SU-DHL-6 (cell line): Measurements from ENCODE around the gene PHPT1.

Source experiments
- EZH2phosphoT487 ChIP-seq: fragments of 200-600 bp; sonication (generic), shearing (Covaris generic); conservative IDR thresholded peaks from 2 replicates; pipeline ENCODE4 v1.6.1; 2018; ENCODE audit warnings: mild to moderate bottlenecking, antibody characterized with exemption, low read length, moderate library complexity, mixed read lengths
- TF ChIP-seq, protein P1 (sequence below): fragments of 200-600 bp; sonication (generic); IDR thresholded peaks from one replicate; pipeline ENCODE4 v1.5.1; 2017; ENCODE audit warnings: antibody characterized with exemption, mild to moderate bottlenecking, low read length, moderate library complexity; ENCODE audit not compliant: insufficient read depth, poor library complexity, severe bottlenecking

DNA sequence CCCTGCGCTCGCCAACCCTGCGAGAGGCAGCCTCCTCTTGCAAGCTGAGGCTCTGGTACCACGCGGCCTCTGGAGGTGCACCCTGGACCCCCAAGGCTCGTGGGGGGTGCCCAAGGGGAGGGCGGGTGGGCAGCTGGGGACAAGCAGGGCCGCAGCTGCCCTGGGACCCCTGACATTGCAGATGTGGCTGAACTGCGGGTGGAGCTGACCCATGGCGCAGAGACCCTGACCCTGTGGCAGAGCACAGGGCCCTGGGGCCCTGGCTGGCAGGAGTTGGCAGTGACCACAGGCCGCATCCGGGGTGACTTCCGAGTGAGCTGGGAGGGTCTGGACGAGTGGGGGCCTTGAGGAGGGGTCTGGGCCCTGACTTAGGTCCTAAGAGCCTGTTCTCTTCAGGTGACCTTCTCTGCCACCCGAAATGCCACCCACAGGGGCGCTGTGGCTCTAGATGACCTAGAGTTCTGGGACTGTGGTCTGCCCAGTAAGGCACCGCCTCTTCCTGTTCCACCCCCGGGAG is 4.4 kb downstream of the PHPT1 start:
- TF ChIP-seq, protein P1, sequence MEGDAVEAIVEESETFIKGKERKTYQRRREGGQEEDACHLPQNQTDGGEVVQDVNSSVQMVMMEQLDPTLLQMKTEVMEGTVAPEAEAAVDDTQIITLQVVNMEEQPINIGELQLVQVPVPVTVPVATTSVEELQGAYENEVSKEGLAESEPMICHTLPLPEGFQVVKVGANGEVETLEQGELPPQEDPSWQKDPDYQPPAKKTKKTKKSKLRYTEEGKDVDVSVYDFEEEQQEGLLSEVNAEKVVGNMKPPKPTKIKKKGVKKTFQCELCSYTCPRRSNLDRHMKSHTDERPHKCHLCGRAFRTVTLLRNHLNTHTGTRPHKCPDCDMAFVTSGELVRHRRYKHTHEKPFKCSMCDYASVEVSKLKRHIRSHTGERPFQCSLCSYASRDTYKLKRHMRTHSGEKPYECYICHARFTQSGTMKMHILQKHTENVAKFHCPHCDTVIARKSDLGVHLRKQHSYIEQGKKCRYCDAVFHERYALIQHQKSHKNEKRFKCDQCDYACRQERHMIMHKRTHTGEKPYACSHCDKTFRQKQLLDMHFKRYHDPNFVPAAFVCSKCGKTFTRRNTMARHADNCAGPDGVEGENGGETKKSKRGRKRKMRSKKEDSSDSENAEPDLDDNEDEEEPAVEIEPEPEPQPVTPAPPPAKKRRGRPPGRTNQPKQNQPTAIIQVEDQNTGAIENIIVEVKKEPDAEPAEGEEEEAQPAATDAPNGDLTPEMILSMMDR, result no peak
- no peak for TF ChIP-seq EZH2phosphoT487
